GM23248 (cell line): ENCODE results near the gene FBXW8. TPM values are rescaled to one million over a fixed set of nuclear protein-coding genes. Genes with fewer than 3 reads are reported as not detected.

Experiments used
- DNase-seq: peaks from one replicate; pipeline ENCODE4 v3.0.0-alpha.2; 2015
- H2AFZ ChIP-seq: fragments of 200-600 bp; sonication (generic); 2 replicates; pipeline ENCODE4 v1.6.1; 2016; ENCODE audit warnings: antibody characterized with exemption
- H3F3A ChIP-seq: fragments of 200-600 bp; sonication (generic); 2 replicates; pipeline ENCODE4 v1.6.1; 2016; ENCODE audit warnings: mild to moderate bottlenecking, antibody characterized with exemption, mixed run types; ENCODE audit not compliant: insufficient read depth
- H3K27ac ChIP-seq: fragments of 200-600 bp; sonication (generic); 2 replicates; pipeline ENCODE4 v1.5.1; 2016; ENCODE audit warnings: mild to moderate bottlenecking
- H3K27me3 ChIP-seq: fragments of 200-600 bp; sonication (generic); replicated peaks from 2 replicates; pipeline ENCODE4 v1.6.1; 2016; ENCODE audit warnings: mild to moderate bottlenecking; ENCODE audit not compliant: insufficient read depth
- H3K36me3 ChIP-seq: fragments of 200-600 bp; sonication (generic); 2 replicates; pipeline ENCODE4 v1.6.1; 2016; ENCODE audit warnings: low read depth, mild to moderate bottlenecking
- H3K4me1 ChIP-seq: fragments of 200-600 bp; sonication (generic); 2 replicates; pipeline ENCODE4 v1.6.1; 2016; ENCODE audit warnings: mild to moderate bottlenecking; ENCODE audit not compliant: insufficient read depth
- H3K4me2 ChIP-seq: fragments of 200-600 bp; sonication (generic); one replicate; pipeline ENCODE4 v1.6.1; 2016; ENCODE audit warnings: mild to moderate bottlenecking; ENCODE audit not compliant: unreplicated experiment
- H3K4me3 ChIP-seq: fragments of 200-600 bp; sonication (generic); 2 replicates; pipeline ENCODE4 v1.5.1; 2016; ENCODE audit warnings: mild to moderate bottlenecking
- H3K79me2 ChIP-seq: fragments of 200-600 bp; sonication (generic); 2 replicates; pipeline ENCODE4 v1.6.1; 2016; ENCODE audit warnings: mild to moderate bottlenecking; ENCODE audit not compliant: insufficient read depth
- H3K9ac ChIP-seq: fragments of 200-600 bp; sonication (generic); 2 replicates; pipeline ENCODE4 v1.6.1; 2016; ENCODE audit warnings: mild to moderate bottlenecking
- H3K9me2 ChIP-seq: fragments of 200-600 bp; sonication (generic); 2 replicates; pipeline ENCODE4 v1.6.1; 2016; ENCODE audit warnings: mixed run types, mild to moderate bottlenecking, moderate library complexity; ENCODE audit not compliant: insufficient read depth
- H3K9me3 ChIP-seq: fragments of 200-600 bp; sonication (generic); one replicate; pipeline ENCODE4 v1.6.1; 2017; ENCODE audit warnings: low read depth
- H4K20me1 ChIP-seq: fragments of 200-600 bp; sonication (generic); 2 replicates; pipeline ENCODE4 v1.6.0; 2016; ENCODE audit not compliant: insufficient read depth
- EZH2 ChIP-seq: fragments of 200-600 bp; sonication (generic); IDR thresholded peaks from 2 replicates; pipeline ENCODE4 v1.6.1; 2018; ENCODE audit warnings: antibody characterized with exemption, mild to moderate bottlenecking; ENCODE audit not compliant: insufficient read depth, poor library complexity, severe bottlenecking
- EZH2phosphoT487 ChIP-seq: fragments of 200-600 bp; sonication (generic); IDR thresholded peaks from 2 replicates; pipeline ENCODE4 v1.6.1; 2018; ENCODE audit warnings: antibody characterized with exemption, moderate library complexity, mild to moderate bottlenecking, low read depth; ENCODE audit not compliant: insufficient read depth
- WGBS, 2 experiments: methylation state at CpG; one replicate each; pipeline ENCODE4 v1.1.6; 2015 to 2017; ENCODE audit warnings: low lambda C conversion rate in 2 of 2, low coverage in 1 of 2; ENCODE audit errors: missing lambda C conversion rate in 2 of 2; 5-methylcytosine and 5-hydroxymethylcytosine counted together
- in situ Hi-C: fragments of 300-500 bp; cut with MboI; formaldehyde crosslinking; loops from 2 replicates; pipeline ENCODE4 v1.15.0; 2020
- polyA plus RNA-seq: library from polyadenylated mRNA; unstranded; fragments of >200 nt; fragmentation: Nextera tagmentation; extraction: Ambion mirVana; gene quantifications from 2 replicates; pipeline ENCODE4 v1.2.1, GENCODE V29; 2016
- total RNA-seq: library from RNA; depleted of rRNA; stranded (reverse); fragments of >200 nt; shearing (Covaris generic); gene quantifications from 2 replicates; pipeline ENCODE4 v1.2.3, GENCODE V29; 2014

The FBXW8 gene
- total and polyA plus RNA-seq, 2 experiments from 2014 or later = 12.7 to 23.1 TPM

DNA sequence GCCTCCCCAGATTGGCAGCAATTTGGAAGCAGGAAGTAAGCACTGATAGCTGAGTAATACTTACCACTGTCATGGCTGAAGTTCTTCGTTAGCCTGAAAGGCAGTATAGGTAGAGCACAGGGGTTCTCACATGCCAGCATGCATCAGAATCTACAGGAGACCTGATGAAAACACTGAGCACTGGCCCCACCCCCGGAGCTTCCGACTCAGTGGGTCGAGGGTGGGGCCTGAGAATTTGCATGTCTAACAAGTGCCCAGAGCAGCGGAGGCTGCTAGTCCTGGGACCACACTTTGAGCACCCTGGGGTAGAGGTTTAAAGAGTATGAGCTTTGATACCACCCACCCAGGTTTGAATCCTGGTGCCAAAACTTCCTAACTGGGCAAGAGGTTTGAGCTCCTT lies 89.6 kb downstream of the FBXW8 start:
- peaks cover 4% of the 10 kb centered on the region; the same call in 1 of the 2 replicates for H3K36me3 ChIP-seq
- 76% methylated on average over 5 of the region's 5 CpGs for WGBS, 2 experiments
- no peaks in the 10 kb centered on the region for H3F3A ChIP-seq
- no peak for DNase-seq
- peaks cover 27% of the 10 kb centered on the region for H3K79me2 ChIP-seq
- no peaks in the 10 kb centered on the region for H3K9me2 ChIP-seq
- H3K4me2 ChIP-seq = no peak overlapping the region
- H4K20me1 ChIP-seq = no peaks in the 10 kb centered on the region
- in situ Hi-C loops = no loop called here
- H3K27me3 ChIP-seq = no peaks in the 10 kb centered on the region
- no peak overlapping the region for H3K4me3 ChIP-seq
- no peaks in the 10 kb centered on the region for H3K9me3 ChIP-seq
- TF ChIP-seq EZH2phosphoT487 (no peak), EZH2 (no peak)
- H2AFZ ChIP-seq = no peak overlapping the region
- H3K27ac ChIP-seq = no peak overlapping the region
- no peaks in the 10 kb centered on the region for H3K4me1 ChIP-seq
- H3K9ac ChIP-seq = no peak overlapping the region

DNA sequence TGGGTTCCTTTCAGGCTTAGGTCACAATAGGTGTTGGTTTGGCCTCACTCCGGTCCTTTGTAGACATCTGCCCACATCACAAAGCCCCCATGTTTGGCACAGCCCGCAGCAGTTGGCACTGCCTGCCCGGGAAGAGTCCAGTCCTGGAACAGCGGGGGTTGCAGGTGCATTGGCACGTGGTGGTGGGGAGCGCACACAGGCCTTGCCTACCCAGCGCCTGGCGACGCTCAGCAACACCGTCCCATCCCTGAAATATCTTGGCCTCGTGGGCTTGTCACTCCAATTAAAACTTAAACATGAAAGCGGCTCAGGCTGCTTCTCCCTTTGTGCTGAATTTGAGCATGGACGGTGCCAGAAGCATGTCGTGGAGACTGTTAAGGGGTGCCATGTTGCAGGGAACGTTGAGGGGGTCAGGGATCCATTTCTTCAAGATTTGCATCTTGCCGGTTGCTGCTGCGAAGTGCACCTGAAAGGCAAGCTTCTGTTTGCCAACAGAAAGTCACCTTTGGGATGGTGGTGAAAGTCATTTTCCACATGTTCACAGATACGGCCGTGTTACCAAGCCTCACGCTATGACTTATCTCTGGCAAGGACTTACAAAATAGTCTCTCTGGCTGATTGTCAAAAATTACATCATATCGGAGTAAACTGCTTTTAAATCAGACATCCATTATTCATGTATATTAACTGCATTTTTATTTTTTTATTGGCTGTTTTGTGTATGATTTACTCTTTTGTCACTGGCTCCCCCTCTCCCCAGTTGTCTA lies 91.5 kb downstream of the FBXW8 start:
- in situ Hi-C loops = no loop called here
- Histone ChIP-seq H3K9me2 (no peaks in the 10 kb centered on the region), H3K4me3 (no peak overlapping the region), H3K27ac (no peak overlapping the region), H3K36me3 (peaks cover 6% of the 10 kb centered on the region; the same call in 1 of the 2 replicates), H3F3A (no peaks in the 10 kb centered on the region), H3K4me2 (no peak overlapping the region), H3K9ac (no peak overlapping the region), H4K20me1 (no peaks in the 10 kb centered on the region), H3K4me1 (no peaks in the 10 kb centered on the region), H3K9me3 (no peaks in the 10 kb centered on the region), H3K27me3 (no peaks in the 10 kb centered on the region), H3K79me2 (peaks cover 14% of the 10 kb centered on the region), H2AFZ (no peak overlapping the region)
- 78 to 80% methylated on average over 21 of the region's 21 CpGs for WGBS, 2 experiments
- DNase-seq = peak; percentile 16
- TF ChIP-seq EZH2 (no peak), EZH2phosphoT487 (no peak)

DNA sequence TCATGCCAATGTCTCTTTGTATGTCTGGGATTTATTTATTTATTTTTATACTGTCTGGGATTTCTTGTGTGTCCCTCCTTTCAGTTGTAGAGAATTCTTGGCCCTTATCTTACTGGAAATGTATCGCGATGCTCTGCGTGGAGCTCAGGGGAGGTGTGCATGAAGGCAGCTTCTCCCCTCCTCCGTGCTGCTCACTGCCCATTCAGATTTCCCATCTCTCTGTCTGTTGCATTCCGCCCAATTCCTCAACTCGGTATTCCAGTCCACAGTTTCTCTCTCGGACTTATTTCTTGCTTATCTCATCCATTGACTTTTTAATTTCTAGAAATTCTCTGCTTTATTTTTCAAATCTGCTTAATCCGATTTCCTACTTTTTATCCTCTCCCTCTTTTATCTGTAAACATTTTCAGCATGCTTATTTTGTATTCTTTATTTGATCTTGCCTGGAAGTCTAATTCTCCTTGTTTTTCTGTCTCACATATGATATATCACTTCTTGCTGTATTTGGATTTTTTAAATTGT lies 93.2 kb downstream of the FBXW8 start:
- no peak overlapping the region for H3K9ac ChIP-seq
- H3K36me3 ChIP-seq = peaks cover 15% of the 10 kb centered on the region; the same call in 1 of the 2 replicates
- H3K9me3 ChIP-seq = no peaks in the 10 kb centered on the region
- H3F3A ChIP-seq = no peaks in the 10 kb centered on the region
- H3K4me3 ChIP-seq = no peak overlapping the region
- H3K27ac ChIP-seq = no peak overlapping the region
- H2AFZ ChIP-seq = no peak overlapping the region
- TF ChIP-seq EZH2phosphoT487 = no peak
- no peak for TF ChIP-seq EZH2
- H3K79me2 ChIP-seq = peaks cover 7% of the 10 kb centered on the region
- no peaks in the 10 kb centered on the region for H3K9me2 ChIP-seq
- H4K20me1 ChIP-seq = no peaks in the 10 kb centered on the region
- WGBS, 2 experiments = 87 to 90% methylated on average over 8 of the region's 8 CpGs
- H3K4me1 ChIP-seq = no peaks in the 10 kb centered on the region
- no peaks in the 10 kb centered on the region for H3K27me3 ChIP-seq
- no peak overlapping the region for H3K4me2 ChIP-seq
- in situ Hi-C loops = no loop called here
- no peak for DNase-seq

DNA sequence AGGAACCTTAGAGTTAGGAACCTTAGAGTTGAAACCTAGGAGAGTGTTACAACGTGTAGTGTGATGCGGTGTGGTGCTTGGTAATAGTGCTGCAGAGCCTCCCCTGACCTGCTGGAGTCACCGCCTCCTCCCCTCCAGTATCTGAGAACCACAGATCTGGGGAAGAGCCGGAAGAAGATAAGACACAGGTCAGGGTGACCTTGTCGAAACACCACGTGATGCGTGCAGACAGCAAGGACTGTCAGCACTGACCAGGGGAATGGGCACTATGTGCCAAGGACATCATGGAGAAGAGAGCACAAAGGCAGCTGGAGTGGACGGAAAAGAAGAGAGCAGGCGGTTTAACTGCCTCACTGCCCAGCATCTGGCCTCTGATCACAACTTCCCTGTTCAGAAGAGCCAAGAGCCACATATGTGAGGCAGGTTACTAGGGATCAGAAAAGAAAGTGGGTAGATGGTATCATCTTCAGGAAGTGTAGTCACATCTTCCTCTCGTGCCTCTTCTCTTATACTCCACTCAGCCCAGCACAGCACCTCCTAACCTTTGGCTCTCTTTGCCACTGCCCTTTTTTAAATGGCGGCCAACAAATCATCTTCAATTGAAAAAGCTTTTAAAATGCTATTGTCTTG lies 94.8 kb downstream of the FBXW8 start:
- Histone ChIP-seq H3K27ac (no peak overlapping the region), H3K9ac (no peak overlapping the region), H4K20me1 (no peaks in the 10 kb centered on the region), H3K79me2 (peaks cover 7% of the 10 kb centered on the region), H2AFZ (no peak overlapping the region), H3K4me2 (no peak overlapping the region), H3K4me3 (no peak overlapping the region), H3K4me1 (no peaks in the 10 kb centered on the region), H3K27me3 (no peaks in the 10 kb centered on the region), H3K9me3 (no peaks in the 10 kb centered on the region), H3K36me3 (peaks cover 11% of the 10 kb centered on the region; the same call in 1 of the 2 replicates), H3F3A (no peaks in the 10 kb centered on the region), H3K9me2 (no peaks in the 10 kb centered on the region)
- DNase-seq = no peak
- TF ChIP-seq EZH2phosphoT487 (no peak), EZH2 (no peak)
- in situ Hi-C loops = no loop called here
- 90 to 93% methylated on average over 11 of the region's 11 CpGs for WGBS, 2 experiments
